ENCODE data around the gene ZNF318. TPM values are rescaled to one million over a fixed set of nuclear protein-coding genes. Genes with fewer than 3 reads are reported as not detected.

ZNF318 gene
- total and polyA plus RNA-seq, 10 of the 15 experiments (the other 5 are each of a cell fraction or from before 2014, with no cell fraction given), result 3.4 to 79.8 (median 13.7) TPM

DNA sequence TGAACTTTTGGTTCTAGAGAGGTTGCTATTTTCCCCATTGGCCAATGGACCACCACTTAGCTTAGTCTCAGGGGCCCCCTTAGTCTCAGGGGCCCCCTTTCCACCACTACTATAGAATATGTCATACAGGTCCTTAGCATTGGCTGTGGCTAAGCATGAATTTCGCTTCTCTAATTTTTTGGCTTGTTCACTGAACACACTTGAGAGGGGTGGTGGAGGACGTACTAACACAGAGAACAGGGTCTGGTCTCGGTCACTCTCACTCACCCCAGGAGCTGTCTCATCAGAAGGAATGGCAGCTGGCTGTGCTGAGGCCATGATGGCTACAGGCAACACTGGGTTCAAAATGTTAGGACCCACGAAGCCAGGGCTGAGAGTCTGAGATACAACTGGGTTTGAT lies 30.3 kb downstream of the ZNF318 start:
- RAD21 ChIA-PET (ENCODE audit: unreplicated experiment), result interaction anchor here (1.1 to 3.9 kb wide), 16 partner anchors 17 to 73 kb away, joined by 4 to 68 read pairs (median 8); partner anchors contain the start of genes CRIP3 and ZNF318
- H3K4me2 ChIP-seq (ENCODE audit: control insufficient read depth, insufficient read depth), result peak overlapping the region; percentile 66
- ATAC-seq (peak; percentile 92), DNase-seq (ENCODE audit: low read depth, low spot score) (peak; percentile 55), FAIRE-seq (peak; percentile 7)
- POLR2A ChIA-PET, result interaction anchor here (0.5 to 4.8 kb wide), 22 partner anchors 10 to 315 kb away, joined by 3 to 53 read pairs (median 5); partner anchors contain the start of genes CRIP3 and ZNF318
- peak overlapping the region; percentile 41; the same call in 1 of the 2 replicates for H3K9ac ChIP-seq (ENCODE audit: control insufficient read depth, insufficient read depth, low read length)
- peak overlapping the region; percentile 88 for H3K27ac ChIP-seq (ENCODE audit: control insufficient read depth, insufficient read depth)
- no peak overlapping the region for H3K4me3 ChIP-seq
- WGBS (ENCODE audit: insufficient coverage, insufficient replicate concordance, low lambda C conversion rate, missing lambda C conversion rate), result 43% methylated on average over 4 of the region's 4 CpGs
- SMC1A ChIA-PET (ENCODE audit: uncharacterized antibody, unreplicated experiment), result interaction anchor here (1.0 to 10.9 kb wide), 15 partner anchors 10 to 115 kb away, joined by 3 to 238 read pairs (median 11); partner anchors contain the start of genes CRIP3 and ZNF318
- H3K4me1 ChIP-seq (ENCODE audit: control insufficient read depth, insufficient read depth, low read length), result peaks cover 31% of the 10 kb centered on the region
- peaks cover 3% of the 10 kb centered on the region for H3K79me2 ChIP-seq (ENCODE audit: control insufficient read depth, insufficient read depth, low read length)
- H3K36me3 ChIP-seq (ENCODE audit: control insufficient read depth in 2 of 2, insufficient read depth in 2 of 2, low read length in 1 of 2), result peaks cover 13 to 51% of the 10 kb centered on the region in 2 experiments
- intact Hi-C loops (cut with micrococcal nuclease; ENCODE audit: unreplicated experiment), result loop anchor here (1.0 to 2.0 kb wide), 3 partner anchors 28 to 44 kb away; no protein-coding TSS in a partner anchor
- H2AFZ ChIP-seq (ENCODE audit: control insufficient read depth, low read depth, low read length), result no peak overlapping the region
- in situ Hi-C loops (cut with MboI), result no loop called here
- H3K9me3 ChIP-seq (replicated peaks; ENCODE audit: control insufficient read depth, insufficient read depth, low read length), result no peaks in the 10 kb centered on the region
- H4K20me1 ChIP-seq (ENCODE audit: control insufficient read depth, insufficient read depth), result peaks cover 2% of the 10 kb centered on the region; the same call in 1 of the 2 replicates
- CTCF ChIA-PET, result interaction anchor here (1.0 to 7.9 kb wide), 11 partner anchors 15 to 47 kb away, joined by 3 to 83 read pairs (median 4); no protein-coding TSS in a partner anchor
- no TSS peak for BruUV-seq (replicated peaks)
- H3K27me3 ChIP-seq (replicated peaks in 1 of 2; ENCODE audit: control insufficient read depth in 2 of 2, insufficient read depth in 2 of 2, low read length in 1 of 2), result no peaks in the 10 kb centered on the region
- TF ChIP-seq NFIC (IDR thresholded peaks at IDR 0.05; ENCODE audit: low read depth, low read length) (peak; percentile 43), IKZF2 (IDR thresholded peaks at IDR 0.05) (peak in 1 of 2 experiments; percentile 35; a peak in 1 of 4 replicates), SMAD1 (IDR thresholded peaks at IDR 0.05; ENCODE audit: low read depth, partially characterized antibody) (peak; percentile 62), ATF7 (IDR thresholded peaks at IDR 0.05; ENCODE audit: low read depth) (peak; percentile 88), BHLHE40 (IDR thresholded peaks at IDR 0.05; ENCODE audit: borderline replicate concordance in 1 of 2, low read depth in 2 of 2, low read length in 1 of 2) (peak; percentile 55 to 61; a peak in 2 of 4 replicates), CBFB (IDR thresholded peaks at IDR 0.05; ENCODE audit: low read depth) (no peak), SMC3 (IDR thresholded peaks at IDR 0.05; ENCODE audit: borderline replicate concordance, low read length) (0 out of 2 replicates have a peak, but pooled peaks have one; percentile 8), MEF2B (IDR thresholded peaks at IDR 0.05; ENCODE audit: partially characterized antibody, poor library complexity, severe bottlenecking) (peak; percentile 95), YY1 (IDR thresholded peaks at IDR 0.05; ENCODE audit: low read depth, low read length) (peak; percentile 60; the same call in 1 of the 2 replicates)
- TF ChIP-seq, protein P1, sequence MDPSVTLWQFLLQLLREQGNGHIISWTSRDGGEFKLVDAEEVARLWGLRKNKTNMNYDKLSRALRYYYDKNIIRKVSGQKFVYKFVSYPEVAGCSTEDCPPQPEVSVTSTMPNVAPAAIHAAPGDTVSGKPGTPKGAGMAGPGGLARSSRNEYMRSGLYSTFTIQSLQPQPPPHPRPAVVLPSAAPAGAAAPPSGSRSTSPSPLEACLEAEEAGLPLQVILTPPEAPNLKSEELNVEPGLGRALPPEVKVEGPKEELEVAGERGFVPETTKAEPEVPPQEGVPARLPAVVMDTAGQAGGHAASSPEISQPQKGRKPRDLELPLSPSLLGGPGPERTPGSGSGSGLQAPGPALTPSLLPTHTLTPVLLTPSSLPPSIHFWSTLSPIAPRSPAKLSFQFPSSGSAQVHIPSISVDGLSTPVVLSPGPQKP (IDR thresholded peaks at IDR 0.05; ENCODE audit: low read depth, low read length), result no peak
- TF ChIP-seq, protein P2, sequence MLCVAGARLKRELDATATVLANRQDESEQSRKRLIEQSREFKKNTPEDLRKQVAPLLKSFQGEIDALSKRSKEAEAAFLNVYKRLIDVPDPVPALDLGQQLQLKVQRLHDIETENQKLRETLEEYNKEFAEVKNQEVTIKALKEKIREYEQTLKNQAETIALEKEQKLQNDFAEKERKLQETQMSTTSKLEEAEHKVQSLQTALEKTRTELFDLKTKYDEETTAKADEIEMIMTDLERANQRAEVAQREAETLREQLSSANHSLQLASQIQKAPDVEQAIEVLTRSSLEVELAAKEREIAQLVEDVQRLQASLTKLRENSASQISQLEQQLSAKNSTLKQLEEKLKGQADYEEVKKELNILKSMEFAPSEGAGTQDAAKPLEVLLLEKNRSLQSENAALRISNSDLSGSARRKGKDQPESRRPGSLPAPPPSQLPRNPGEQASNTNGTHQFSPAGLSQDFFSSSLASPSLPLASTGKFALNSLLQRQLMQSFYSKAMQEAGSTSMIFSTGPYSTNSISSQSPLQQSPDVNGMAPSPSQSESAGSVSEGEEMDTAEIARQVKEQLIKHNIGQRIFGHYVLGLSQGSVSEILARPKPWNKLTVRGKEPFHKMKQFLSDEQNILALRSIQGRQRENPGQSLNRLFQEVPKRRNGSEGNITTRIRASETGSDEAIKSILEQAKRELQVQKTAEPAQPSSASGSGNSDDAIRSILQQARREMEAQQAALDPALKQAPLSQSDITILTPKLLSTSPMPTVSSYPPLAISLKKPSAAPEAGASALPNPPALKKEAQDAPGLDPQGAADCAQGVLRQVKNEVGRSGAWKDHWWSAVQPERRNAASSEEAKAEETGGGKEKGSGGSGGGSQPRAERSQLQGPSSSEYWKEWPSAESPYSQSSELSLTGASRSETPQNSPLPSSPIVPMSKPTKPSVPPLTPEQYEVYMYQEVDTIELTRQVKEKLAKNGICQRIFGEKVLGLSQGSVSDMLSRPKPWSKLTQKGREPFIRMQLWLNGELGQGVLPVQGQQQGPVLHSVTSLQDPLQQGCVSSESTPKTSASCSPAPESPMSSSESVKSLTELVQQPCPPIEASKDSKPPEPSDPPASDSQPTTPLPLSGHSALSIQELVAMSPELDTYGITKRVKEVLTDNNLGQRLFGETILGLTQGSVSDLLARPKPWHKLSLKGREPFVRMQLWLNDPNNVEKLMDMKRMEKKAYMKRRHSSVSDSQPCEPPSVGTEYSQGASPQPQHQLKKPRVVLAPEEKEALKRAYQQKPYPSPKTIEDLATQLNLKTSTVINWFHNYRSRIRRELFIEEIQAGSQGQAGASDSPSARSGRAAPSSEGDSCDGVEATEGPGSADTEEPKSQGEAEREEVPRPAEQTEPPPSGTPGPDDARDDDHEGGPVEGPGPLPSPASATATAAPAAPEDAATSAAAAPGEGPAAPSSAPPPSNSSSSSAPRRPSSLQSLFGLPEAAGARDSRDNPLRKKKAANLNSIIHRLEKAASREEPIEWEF (IDR thresholded peaks at IDR 0.05; ENCODE audit: insufficient replicate concordance, low read depth, low read length), result peak; percentile 72
- TF ChIP-seq, protein P3, sequence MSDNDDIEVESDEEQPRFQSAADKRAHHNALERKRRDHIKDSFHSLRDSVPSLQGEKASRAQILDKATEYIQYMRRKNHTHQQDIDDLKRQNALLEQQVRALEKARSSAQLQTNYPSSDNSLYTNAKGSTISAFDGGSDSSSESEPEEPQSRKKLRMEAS (IDR thresholded peaks at IDR 0.05; ENCODE audit: low read depth, low read length), result no peak; the same call in 1 of the 2 replicates
- TF ChIP-seq, protein P4, sequence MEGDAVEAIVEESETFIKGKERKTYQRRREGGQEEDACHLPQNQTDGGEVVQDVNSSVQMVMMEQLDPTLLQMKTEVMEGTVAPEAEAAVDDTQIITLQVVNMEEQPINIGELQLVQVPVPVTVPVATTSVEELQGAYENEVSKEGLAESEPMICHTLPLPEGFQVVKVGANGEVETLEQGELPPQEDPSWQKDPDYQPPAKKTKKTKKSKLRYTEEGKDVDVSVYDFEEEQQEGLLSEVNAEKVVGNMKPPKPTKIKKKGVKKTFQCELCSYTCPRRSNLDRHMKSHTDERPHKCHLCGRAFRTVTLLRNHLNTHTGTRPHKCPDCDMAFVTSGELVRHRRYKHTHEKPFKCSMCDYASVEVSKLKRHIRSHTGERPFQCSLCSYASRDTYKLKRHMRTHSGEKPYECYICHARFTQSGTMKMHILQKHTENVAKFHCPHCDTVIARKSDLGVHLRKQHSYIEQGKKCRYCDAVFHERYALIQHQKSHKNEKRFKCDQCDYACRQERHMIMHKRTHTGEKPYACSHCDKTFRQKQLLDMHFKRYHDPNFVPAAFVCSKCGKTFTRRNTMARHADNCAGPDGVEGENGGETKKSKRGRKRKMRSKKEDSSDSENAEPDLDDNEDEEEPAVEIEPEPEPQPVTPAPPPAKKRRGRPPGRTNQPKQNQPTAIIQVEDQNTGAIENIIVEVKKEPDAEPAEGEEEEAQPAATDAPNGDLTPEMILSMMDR (IDR thresholded peaks at IDR 0.05 in 2 of 3, conservative IDR thresholded peaks at IDR 0.05 in 1 of 3; ENCODE audit: control insufficient read depth in 2 of 3, extremely low read depth in 1 of 3, insufficient read depth in 1 of 3, low read depth in 3 of 3, low read length in 3 of 3), result no peak
